GM12891 (cell line): ENCODE measurements around the gene ABCA13.

Experiments used
- DNase-seq: peaks from one replicate; pipeline ENCODE4 v3.0.0; 2011; ENCODE audit warnings: low spot score; ENCODE audit not compliant: insufficient read length
- FAIRE-seq: peaks from 2 replicates; lab custom pipeline; 2011; peaks lifted over from hg19 to GRCh38; lab: Jason Lieb, UNC
- PAX5 ChIP-seq: IDR thresholded peaks from 2 replicates; pipeline ENCODE4 v1.6.1; 2011; ENCODE audit warnings: low read length, moderate library complexity, mild to moderate bottlenecking; ENCODE audit not compliant: insufficient read depth, severe bottlenecking
- POU2F2 ChIP-seq: IDR thresholded peaks from 2 replicates; pipeline ENCODE4 v1.6.1; 2011; ENCODE audit warnings: low read depth, mild to moderate bottlenecking, control low read depth, low read length, moderate library complexity
- SPI1 ChIP-seq: IDR thresholded peaks from 2 replicates; pipeline ENCODE4 v1.6.1; 2011; ENCODE audit warnings: low read depth, low read length, control low read depth

The ABCA13 gene

GRCh38 chr7:48691788-48692187, 520.5 kb downstream of the ABCA13 start:
- TF ChIP-seq POU2F2 (no peak), PAX5 (no peak), SPI1 (peak; percentile 61)
- DNase-seq (no peak), FAIRE-seq (no peak)
